ENCODE results near the gene PEX11A. TPM values are rescaled to one million over a fixed set of nuclear protein-coding genes. Genes with fewer than 3 reads are reported as not detected.
A peak's percentile ranks its signal among the peaks of the same experiment; 100 is the strongest.

The PEX11A gene
- total RNA-seq, 1 experiment from 2014 or later: 10.7 TPM

DNA sequence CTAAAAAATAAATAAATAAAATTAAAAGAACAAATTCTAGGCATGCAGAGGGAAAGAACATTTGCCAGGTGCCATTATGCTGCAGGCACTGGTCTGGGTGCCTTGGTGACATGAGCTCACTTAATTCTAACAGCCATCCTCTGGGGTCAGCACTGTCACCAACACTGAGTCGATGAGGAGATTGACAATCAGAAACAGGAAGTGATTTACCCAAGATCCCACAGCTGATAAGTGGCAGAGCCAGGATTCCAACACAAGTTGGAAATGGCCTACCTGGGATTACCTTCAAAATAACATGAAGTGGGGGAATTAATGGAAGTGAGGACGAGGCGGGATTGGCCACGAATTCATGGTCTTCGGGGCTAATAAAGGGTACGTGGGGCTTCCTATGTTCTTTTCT, 14.9 kb downstream of the PEX11A start:
- DNase-seq (ENCODE audit: low read depth): no peak

DNA sequence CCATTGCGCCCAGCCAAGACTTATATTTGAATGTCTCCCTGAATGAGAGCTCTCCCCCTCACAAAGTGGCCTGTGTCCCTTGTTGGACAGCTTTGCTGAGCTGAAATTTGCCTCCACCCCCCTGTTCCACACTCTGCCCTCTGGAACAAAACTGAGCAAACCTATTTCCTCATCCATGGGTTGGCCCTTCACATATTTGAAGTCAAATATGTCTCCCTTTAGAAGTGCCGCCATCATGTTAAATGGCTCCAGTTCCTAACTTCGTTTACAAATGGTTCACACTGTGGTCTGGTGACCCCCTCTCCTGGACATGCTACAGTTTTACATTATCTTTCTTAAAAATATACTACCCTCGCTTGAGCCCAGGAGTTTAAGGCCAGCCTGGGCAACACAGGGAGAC, 16.0 kb downstream of the PEX11A start:
- no peak for DNase-seq (ENCODE audit: low read depth)

DNA sequence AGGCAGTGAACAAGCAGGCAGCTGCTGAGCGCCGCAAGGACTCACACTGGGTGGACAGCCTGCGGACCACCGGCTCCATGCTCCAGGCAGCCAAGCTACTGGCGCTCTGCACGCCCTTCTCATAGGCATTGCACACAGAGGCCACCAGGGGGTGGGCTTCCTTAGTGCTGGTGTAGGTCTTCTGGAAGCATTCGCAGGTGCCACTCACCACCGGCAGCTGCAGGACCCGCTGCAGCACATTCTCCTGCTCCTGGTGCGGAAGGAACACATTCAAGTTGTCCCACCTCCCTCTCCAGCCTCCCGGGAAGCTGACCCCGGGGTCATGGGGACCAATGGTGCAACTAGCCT, 17.4 kb downstream of the PEX11A start:
- no peak for DNase-seq (ENCODE audit: low read depth)

DNA sequence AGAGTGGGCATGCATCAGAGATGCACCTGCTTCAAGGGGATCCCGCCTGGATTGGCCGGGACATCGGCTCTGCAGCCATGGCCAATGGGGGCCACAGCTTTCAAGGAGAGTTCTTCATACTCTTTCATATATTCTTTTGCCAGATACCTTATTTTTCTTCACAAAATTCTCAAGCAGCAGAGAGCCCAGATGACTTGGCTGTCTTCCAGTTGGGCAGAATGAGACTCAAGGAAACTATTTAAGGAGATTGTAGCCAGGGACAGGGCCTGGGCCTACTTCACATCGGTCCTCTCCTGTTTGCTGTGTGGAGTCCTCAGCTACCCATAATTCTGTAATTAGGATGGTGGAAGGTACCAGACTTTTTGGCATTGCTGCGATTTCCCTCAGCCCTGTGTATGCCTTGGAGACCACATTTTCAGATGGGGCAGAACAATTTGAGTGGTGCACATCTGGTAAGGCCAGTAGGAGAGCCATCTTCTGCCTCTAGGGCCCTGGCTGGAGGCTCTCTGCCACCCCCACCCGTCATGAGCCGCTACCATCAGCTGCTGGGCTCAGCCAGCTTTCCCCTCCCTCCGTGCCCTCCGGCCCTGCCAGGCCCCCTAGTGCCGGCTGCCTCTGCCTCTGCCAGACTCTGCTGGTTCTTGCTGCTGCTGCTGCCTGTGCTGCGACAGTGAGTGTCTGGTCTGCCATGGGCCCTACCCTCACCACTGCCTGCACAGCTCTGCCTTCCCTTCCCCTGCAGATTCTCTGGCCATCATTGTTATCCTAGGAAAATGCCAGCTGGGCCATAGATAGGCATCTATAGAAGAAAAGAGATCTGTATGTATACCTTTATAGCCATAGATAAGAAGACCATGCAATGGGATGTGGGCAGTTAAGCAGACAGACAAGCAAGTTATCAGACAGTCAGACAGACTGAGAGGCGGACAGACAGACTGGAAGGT, 18.1 kb downstream of the PEX11A start:
- DNase-seq (ENCODE audit: low read depth): no peak

DNA sequence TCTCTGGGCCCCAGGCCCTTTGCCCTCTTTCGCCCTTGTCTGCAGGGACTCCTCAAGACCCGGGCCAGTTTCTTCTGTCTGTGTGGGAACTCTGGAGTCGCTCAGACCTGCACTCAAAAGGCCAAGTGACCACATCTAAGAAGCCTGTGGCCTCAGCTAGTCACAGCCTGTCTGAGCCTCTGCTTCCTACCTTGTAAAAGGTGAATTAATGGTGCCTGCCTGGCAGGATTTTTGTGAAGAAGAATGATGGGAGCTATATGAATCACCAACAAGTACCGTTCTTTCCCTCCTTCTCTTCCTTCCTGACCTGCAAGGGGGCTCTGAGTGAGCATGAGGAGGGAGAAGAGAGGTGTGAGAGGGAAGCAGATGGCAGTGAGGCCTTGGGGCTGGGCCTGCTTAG, 18.9 kb downstream of the PEX11A start:
- DNase-seq (ENCODE audit: low read depth): no peak

DNA sequence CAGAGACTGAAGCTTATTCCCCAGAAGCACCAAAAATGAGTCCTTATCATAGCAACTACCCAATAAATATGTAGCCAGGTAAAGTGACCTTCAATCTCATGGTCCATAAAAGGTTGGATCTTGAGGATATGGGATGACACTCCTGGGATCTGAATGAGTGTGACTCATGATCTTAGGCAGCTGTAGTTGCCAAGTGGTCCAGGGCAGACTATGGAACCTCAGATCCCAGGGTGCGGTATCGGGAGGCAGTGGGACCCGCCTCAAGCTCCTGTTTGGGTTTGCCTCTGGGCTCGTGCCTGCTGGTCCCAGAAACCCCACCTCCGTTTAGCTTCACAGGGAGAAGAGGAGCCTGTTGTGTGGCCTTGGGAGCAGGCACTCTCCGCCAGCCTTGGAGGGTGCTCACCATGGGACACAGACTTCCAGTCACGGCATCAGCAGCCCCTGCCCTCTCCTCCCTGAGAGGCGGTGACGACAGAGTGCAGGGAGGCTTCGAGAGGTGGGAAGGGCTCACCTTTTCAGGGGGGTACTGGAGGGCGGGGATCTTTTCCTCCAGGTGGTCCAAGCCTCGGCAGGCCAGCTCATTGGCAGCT, 19.5 kb downstream of the PEX11A start:
- DNase-seq (ENCODE audit: low read depth): no peak

DNA sequence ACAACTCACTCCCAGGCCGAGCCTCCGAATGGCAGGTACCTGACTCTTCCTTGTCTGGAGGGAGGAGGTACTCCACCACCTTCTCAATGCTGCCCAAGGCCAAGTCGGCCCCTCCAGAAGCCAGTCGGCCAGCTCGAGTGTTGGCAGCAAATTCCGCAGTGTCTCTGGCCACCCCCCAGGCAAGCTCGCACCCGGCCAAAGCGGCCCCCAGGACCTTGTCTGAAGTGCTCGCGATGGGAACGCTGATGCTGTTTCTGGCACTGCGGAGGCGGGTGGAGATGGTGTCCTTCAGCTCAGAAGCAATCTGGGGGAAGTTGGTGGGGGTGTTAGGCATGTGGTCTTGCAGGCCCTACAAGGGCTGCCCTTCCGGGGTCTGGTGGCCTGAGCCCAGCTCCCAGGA, 20.6 kb downstream of the PEX11A start:
- no peak for DNase-seq (ENCODE audit: low read depth)

DNA sequence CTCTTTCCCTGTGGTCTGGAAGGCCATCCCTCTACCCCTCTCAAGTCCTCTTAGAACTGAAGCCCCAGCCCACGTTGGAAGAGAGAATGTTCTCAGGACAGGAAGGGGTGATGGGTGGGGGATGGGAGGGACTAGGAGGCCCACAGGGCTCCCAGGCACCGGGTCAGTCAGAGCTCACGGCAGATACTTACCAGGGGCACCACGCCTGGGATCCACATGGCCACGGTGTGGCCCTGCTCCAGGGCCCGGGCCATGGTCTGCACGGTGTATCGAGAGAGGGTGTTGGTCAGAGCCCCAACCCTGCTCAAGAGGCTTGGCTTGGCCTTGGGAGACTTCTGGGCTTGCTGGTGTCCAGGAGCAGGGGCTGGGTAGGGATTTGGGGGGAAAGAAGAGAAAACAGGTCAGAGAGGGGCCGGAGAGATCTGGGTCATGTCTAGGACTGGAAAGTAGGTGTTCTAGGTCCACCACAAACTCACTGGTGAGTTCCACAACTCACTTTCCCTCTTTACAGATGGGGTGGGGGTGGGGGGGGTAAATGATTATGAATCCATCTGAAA, 21.2 kb downstream of the PEX11A start:
- no peak for DNase-seq (ENCODE audit: low read depth)

DNA sequence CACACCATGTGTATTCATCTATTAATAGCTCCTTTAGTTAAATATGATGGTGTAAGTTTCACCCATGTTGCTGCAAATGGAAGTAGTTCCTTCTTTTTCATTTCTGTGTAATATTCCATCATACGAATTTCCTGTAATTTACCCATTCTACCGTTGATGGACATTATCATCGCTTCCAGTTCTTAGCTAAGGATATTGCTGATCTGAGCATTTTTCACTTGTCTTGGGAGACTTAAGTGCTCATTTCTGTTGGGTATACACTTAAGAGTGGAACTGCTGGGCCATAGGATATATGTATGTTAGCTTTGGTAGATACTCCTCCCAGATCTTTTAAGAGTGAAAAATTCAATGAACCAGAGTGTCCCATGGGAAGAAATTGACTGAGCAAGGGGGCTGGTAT, 22.4 kb downstream of the PEX11A start:
- DNase-seq (ENCODE audit: low read depth): no peak

DNA sequence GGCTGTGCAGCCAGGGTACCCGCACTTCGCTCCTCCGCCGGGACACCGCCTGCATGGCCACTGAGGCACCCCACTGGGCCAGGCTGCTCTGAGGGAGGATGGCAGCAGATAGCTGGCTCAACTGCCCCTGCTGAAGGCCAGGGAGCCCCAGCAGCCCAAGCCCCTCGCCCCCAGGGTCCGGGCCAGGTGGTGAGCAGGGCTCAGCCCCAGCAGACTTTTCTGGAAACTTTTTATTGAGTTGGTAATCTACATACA, 22.9 kb downstream of the PEX11A start:
- DNase-seq (ENCODE audit: low read depth): no peak

DNA sequence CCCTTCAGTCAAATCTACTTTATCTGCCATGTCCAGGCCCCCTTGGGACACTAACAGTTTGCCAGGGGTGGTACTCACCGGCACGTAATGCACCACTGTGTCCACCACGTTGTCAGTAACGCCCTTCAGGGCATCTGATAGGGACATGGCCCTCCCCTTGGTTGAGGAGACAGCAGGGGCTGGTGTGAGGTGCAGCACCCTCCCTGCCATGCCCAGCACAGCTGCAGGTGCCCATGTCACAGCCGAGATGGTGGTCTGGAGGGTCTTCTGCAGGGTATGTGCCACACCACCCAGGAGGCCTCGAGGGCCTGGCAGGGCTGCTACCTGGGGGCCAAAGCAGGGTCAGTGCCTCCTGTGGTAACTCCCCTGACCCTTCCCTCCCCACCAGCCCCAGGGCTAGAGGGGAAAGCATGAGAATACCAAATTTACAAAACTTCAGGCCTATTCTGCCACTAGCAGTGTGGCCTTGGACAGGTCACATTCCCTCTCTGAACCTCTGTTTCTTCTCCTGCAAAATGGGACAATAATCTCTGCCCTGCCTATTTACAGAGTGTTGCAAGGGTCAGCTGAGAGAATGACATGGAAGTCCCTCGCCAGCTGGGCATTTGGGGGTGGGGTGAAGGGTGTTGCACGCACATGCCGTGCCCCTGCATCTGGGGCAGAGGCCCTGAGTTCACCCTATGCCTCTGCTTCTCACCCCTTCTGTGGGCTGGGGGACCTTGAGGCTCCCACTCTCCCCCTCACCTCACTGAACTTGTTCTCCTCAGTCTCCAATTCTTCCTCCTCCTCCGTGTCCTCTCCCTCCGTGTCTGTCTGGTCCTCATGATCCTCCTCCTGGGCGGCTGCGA, 23.5 kb downstream of the PEX11A start:
- no peak for DNase-seq (ENCODE audit: low read depth)

DNA sequence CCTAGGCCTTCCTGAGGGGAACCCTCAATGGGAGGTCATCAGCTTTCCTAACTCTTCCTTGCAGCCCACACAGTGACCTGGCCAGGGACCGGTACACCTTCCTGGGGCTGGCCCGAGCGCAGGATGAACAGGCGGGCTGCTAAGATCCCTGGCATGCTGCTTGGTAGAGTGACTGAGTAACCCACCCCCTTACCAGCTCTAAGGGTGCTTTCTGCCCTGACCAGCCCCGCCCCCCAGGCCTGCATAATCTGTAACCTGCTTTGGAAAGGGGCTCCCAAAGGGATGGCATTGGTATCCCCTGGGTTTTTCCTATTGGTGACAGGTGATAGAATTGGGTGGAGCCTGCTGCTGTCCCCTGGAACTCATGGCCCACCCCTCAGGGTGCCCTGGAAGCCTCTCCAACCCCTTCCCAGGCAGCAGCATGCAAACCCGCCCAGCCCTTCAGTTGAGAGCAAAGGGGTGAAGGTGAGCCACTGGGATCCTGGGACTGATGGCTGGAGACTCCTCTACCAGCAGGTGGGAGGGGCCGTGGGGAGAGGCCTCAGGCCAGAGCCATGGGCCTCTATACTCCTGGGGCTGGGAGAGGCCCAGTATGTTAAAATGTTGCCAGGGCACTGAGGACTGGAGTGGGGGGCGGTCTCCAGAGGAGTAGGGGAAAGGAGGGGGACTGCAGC, 24.2 kb downstream of the PEX11A start:
- DNase-seq (ENCODE audit: low read depth): no peak

DNA sequence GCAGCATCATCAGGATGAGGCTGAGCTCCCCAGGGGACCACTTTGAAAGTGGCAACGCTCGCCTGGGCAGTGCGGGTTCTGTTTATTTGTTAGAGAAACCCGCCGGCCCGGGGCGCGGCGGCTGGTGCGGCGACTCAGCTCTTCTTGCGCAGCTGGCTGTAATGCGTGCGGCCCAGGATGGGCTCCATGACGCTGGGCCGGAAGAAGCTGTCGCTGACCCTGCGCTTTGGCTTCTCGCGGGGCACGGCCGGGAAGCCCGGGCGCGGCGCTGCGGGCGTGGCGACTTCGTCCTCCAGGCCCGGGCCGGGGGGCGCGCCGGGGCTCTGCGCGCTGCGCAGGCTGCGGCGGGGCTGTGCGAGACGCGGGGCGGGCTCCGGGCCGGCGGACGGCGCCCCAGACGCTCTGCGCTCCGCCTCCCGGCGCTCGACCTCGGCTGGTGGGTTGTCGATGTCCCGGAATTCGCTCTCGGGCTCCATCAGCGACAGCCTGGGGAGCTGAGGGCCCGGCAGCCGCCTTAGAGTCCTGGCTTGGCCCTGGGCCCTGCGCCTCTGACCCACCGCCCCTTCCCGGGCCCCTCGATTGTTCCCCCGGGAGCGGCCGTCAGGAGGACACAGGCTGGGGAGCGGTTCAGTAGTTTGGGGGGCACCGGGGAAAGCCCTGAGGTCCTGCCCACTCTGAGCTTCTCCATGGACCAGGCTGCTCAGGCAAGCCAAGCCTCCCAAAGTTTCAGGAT, 24.9 kb downstream of the PEX11A start:
- DNase-seq (ENCODE audit: low read depth): peak; percentile 34

DNA sequence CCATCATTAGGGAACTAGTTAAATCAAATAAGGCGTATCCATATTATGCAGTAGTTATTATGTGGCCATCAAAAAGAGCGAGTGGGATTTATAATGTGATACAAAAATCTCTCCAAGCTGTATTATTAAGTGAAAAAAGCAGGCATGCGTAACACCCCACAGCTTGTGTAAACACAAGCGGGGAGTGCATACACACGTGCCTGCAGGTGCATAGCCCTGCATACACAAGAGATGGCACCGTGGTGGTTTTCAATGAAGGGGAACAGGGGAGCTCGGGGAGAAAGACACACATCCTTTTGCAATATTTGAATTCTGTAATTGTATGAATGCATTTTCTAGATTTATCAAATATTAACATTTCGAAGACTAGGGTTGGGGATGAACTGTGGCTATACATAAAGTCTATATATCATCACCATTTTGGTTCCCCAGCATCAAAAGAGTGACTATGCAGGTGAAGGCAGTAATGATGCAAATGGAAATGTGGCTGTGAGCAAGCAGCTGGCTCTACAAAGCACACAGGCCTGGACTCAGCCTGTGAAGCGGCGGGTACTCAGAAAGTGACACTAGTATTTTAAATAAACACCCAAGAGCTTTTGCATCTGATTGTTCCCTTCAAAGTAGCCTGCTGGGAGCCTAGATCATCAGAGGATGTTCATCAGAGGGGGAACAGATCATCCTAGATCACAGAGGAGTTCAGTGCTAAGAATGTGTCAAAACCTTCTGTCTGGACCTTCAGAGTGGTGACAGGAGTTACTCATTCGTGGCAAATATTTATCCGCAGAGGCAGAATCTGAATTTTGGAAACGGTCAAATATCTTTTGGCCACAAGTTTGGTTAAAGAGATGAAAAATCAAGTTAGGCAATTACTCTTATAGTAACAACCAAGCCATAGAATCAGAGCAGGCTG, 25.9 kb downstream of the PEX11A start:
- DNase-seq (ENCODE audit: low read depth): no peak

DNA sequence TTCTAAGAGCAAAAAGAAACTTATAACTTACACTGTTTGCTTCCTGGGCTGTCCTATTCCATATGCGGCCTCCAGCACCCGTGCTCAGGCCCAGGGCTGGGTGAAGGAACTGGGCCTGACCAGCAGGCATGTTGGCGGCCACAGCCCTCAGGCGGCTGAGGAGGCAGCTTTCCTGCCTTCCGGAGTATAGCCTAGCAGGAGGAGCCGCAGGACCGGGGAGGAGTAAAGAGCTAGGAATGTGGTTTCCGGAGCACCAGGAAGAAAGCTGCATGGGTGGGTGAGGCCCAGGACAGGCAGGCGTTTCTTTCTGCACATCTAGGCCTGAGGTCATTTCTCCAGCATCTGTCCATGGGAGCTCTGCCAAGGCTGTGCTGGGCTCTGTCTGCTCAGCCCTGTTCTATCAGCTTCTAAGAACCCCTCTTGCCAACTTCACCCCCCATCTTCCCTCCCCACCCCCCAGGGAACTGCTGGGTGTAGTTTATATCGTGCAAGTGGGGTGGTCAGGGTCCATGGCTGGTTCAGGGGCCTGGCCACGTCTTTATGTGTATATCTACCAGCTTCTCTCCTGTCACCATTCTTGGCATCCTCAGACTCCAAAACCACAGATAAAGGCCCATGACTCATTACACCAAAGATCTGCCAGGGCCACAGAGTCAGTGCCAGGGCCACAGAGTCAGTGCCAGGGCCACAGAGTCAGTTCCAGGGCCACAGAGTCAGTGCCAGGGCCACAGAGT, 27.5 kb downstream of the PEX11A start:
- peak; percentile 95 for DNase-seq (ENCODE audit: low read depth)

DNA sequence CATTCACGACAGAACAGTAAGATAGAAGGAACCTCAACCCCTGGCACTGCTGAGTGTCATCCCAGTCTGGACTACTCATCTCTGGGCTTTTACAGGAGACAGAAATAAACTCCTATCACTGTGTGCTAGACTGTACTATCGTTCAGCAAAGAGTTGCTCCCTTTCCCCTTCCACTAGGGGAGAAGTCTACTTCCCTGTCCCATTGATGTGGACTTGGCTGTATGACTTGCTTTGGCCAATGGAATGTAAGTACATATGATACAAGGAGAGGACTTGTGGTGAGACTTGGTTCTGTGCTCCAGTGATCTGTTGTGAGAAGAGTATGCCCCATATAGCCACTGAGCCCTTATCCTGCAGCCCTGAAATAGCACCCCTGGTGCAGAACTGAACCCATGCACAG, 30.0 kb downstream of the PEX11A start:
- DNase-seq (ENCODE audit: low read depth): no peak

DNA sequence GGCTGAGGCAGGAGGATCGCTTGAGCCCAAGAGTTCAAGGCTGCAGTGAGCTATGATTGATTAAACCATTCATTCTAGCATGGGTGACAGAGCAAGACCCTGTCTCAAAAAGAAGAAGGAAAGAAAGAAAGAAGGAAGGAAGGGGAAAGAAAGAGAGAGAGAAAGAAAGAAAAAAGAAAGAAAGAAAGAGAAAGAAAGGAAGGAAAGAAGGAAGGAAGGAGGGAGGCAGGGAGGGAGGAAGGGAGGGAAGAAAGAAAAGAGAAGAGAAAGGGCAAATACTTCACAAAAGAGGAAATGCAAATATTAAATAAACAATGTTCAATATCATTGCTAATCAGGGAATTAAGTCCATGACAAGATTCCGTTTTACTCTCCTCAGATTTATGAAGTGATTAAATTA, 31.3 kb downstream of the PEX11A start:
- DNase-seq (ENCODE audit: low read depth): no peak

DNA sequence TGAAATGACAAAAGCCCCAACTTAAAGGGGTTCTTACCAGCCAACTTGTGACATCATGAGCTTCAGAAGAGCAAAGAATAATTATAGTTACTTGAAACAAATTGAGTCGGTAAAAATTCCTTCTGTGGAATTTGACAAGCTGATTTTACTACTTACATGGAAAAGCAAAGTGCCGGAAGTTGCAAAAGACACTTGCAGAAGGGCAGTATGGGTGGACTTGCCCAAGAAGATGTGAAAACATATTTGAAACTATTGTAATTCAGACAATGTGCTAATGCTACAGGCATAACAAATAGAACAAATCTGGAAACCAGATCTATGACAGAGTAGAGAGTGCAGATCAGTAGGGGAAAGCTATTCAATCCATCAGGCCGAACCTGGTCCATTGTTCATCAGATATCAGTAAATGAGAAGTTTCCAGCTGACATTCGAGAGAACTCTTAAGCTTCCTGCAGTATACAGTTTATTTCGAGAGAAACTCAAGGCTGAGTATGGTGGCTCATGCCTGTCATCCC, 32.8 kb downstream of the PEX11A start:
- no peak for DNase-seq (ENCODE audit: low read depth)

DNA sequence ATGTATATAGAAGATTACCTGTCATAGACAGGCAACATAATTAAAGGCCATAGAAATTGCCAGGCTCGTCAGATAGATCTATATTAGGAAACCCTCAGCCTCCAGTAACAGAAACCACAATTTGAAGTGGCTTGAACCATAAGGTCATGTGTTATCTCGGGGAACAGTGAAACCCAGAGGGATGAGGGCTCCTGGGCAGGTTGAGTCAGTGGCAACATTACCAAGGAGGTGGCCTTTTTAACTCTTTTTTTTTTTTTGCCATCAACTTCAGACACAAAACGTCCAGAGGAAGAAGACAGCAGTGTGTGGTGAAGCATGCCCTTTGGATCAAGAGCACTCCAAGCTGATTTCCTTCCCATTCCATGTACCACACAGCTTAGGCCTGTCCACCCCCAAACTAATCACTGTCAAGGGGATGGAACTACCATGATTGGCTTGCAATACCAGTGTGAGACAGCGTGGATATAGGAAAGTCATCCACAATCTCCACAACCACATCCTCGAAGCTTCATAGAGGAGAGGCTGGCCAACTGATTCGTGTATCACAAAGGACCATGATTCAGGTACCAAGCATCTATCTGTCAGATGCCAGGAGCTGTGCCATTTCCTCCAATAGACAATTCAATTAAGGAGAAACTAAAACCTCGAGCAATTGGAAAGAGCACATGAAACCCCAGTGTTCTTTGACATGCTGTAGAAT, 34.3 kb downstream of the PEX11A start:
- peak; percentile 78 for DNase-seq (ENCODE audit: low read depth)
